ENCODE results near the gene WDFY2.

DNA sequence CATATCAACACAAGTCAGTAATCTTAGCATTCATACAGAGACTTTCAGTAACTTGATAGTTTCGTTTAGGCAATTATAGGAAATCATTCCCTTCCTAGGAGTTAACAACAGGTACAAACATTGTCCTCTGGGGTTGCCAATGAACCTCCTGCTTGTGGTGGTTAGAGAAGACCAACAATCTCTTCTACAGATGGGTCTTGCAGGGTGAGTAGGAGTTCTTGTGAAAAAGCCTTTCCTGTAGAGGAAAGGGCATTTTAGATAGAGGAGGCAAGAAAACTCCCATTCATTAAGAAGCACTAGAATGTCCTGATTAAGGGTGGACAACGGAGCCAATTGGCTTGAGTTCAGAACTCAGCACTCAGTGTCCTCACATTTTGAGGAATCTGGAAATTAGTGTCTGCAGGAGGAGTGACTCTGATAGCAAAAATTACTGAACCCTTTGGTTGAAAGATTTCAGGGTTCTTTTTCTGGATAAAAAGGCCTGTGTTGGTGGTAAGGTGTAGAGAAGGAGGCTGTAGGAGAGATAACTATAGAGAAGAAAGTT is 4.2 kb downstream of the WDFY2 start:
- no peak for TF ChIP-seq CTCF (IDR thresholded peaks at IDR 0.05)
- TF ChIP-seq POLR2A (IDR thresholded peaks at IDR 0.05) = no peak
